ENCODE measurements around the gene ZNF483. TPM values are rescaled to one million over a fixed set of nuclear protein-coding genes. Genes with fewer than 3 reads are reported as not detected.
A peak's percentile ranks its signal among the peaks of the same experiment; 100 is the strongest.
"Not testable (repeated sequence)": the region's sequence is repeated elsewhere in the genome, so short reads cannot be mapped to it uniquely, and the experiment has no call there.

The ZNF483 gene
- total RNA-seq, 1 experiment from 2014 or later: 1.3 TPM

DNA sequence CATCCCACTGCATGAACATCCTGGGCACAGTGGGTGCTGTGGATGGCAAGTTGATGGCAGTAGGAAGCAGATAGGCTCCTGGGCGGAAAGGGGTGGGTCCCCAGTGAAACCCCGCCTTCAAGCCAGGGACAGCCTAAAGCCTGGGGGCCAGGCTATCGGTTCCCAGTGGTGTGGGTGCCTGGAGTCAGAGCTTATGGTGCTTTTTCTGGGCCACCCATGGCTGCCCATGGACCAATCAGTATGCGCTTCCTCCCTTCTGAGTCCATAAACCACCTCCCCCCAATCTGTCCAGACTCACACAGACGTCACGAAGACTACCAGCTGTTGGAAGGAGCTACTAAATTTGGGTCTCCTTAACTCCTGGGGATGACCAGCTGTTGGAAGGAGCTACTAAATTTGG is 23.3 kb upstream of the ZNF483 start:
- Mint-ChIP-seq H3K9me3 (ENCODE audit: unreplicated experiment) (no peaks in the 10 kb centered on the region), H3K36me3 (ENCODE audit: insufficient read depth, unreplicated experiment) (no peaks in the 10 kb centered on the region), H3K27me3 (ENCODE audit: insufficient read depth, unreplicated experiment) (no peaks in the 10 kb centered on the region), H3K27ac (ENCODE audit: low read depth, unreplicated experiment) (no peak overlapping the region), H3K4me3 (ENCODE audit: unreplicated experiment) (no peak overlapping the region), H3K4me1 (ENCODE audit: insufficient read depth, unreplicated experiment) (no peaks in the 10 kb centered on the region)
- no TSS peak for BruUV-seq (replicated peaks)
- CTCF ChIA-PET: no interaction called here
- no peak for DNase-seq (ENCODE audit: unreplicated experiment)
- intact Hi-C loops (cut with micrococcal nuclease): no loop called here
- no peak for TF ChIP-seq CTCF (IDR thresholded peaks at IDR 0.05; ENCODE audit: unreplicated experiment)
- POLR2A ChIA-PET: interaction anchor here (0.7 to 1.4 kb wide), 2 partner anchors 17 to 19 kb away, joined by 4 read pairs; no protein-coding TSS in a partner anchor

DNA sequence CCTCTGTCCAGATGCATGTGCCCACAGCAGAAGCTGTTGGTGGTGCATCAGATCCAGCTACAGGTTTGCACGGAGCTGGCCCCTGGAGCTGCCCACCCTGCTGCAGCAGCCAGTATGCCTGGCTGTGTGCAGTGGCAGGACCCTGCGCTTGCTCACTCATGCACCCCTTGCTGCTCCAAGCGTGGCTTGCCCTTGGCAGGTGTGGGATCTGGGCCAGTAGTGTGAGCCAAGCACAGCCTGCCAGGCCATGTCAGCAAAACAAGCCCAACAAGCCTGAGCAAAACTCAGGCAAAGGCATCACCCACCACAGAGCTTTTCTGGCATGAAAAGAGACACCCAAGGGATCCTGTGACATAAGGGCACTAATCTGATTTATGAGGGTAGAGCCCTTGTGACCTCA is 22.5 kb upstream of the ZNF483 start:
- H3K27ac Mint-ChIP-seq (ENCODE audit: low read depth, unreplicated experiment): no peak overlapping the region
- H3K36me3 Mint-ChIP-seq (ENCODE audit: insufficient read depth, unreplicated experiment): no peaks in the 10 kb centered on the region
- no peak overlapping the region for H3K4me3 Mint-ChIP-seq (ENCODE audit: unreplicated experiment)
- H3K27me3 Mint-ChIP-seq (ENCODE audit: insufficient read depth, unreplicated experiment): no peaks in the 10 kb centered on the region
- ChIA-PET POLR2A (interaction anchor here (1.4 kb wide), 1 partner anchor 20 kb away, joined by 4 read pairs; no protein-coding TSS in a partner anchor), CTCF (interaction anchor here (0.7 kb wide), 1 partner anchor 27 kb away, joined by 5 read pairs; no protein-coding TSS in a partner anchor)
- no TSS peak for BruUV-seq (replicated peaks)
- DNase-seq (ENCODE audit: unreplicated experiment): no peak
- intact Hi-C loops (cut with micrococcal nuclease): no loop called here
- no peak for TF ChIP-seq CTCF (IDR thresholded peaks at IDR 0.05; ENCODE audit: unreplicated experiment)
- H3K9me3 Mint-ChIP-seq (ENCODE audit: unreplicated experiment): no peaks in the 10 kb centered on the region
- H3K4me1 Mint-ChIP-seq (ENCODE audit: insufficient read depth, unreplicated experiment): no peaks in the 10 kb centered on the region

- intact Hi-C loops (cut with micrococcal nuclease); H3K4me3 Mint-ChIP-seq (ENCODE audit: unreplicated experiment); DNase-seq (ENCODE audit: unreplicated experiment); POLR2A ChIA-PET; BruUV-seq (replicated peaks); CTCF ChIA-PET; H3K27ac Mint-ChIP-seq (ENCODE audit: low read depth, unreplicated experiment); H3K9me3 Mint-ChIP-seq (ENCODE audit: unreplicated experiment); H3K36me3 Mint-ChIP-seq (ENCODE audit: insufficient read depth, unreplicated experiment); H3K4me1 Mint-ChIP-seq (ENCODE audit: insufficient read depth, unreplicated experiment); H3K27me3 Mint-ChIP-seq (ENCODE audit: insufficient read depth, unreplicated experiment): not testable (repeated sequence)
Measured at GRCh38 chr9:111511581-111511980, 13.4 kb upstream of the ZNF483 start.

DNA sequence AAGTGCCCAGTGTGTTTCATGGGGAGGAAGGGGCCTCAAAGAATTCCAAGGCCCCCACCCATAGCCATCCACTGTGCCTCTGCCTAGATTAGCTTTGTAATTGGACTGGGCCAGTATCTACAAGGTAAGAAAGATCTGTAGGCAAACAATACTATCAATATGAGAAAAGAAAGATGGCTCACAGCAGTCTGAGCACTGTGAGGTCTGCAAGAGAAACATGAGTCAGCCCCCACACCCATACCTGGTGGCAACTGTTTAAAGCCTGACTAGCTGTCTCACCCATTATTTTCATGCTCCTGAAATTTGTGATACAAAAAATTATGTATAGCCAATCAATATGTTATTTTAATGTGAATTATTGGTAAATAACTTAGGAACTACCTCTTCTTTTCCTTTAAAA is 10.0 kb upstream of the ZNF483 start:
- BruUV-seq (replicated peaks): no TSS peak
- H3K9me3 Mint-ChIP-seq (ENCODE audit: unreplicated experiment): peaks cover 5% of the 10 kb centered on the region
- DNase-seq (ENCODE audit: unreplicated experiment): no peak
- H3K27me3 Mint-ChIP-seq (ENCODE audit: insufficient read depth, unreplicated experiment): no peaks in the 10 kb centered on the region
- H3K4me1 Mint-ChIP-seq (ENCODE audit: insufficient read depth, unreplicated experiment): no peaks in the 10 kb centered on the region
- TF ChIP-seq CTCF (IDR thresholded peaks at IDR 0.05; ENCODE audit: unreplicated experiment): no peak
- POLR2A ChIA-PET: interaction anchor here (0.7 to 2.2 kb wide), 3 partner anchors 10 to 292 kb away, joined by 3 to 6 read pairs (median 3); partner anchors contain the start of gene ZNF483
- CTCF ChIA-PET: no interaction called here
- H3K27ac Mint-ChIP-seq (ENCODE audit: low read depth, unreplicated experiment): no peak overlapping the region
- no peak overlapping the region for H3K4me3 Mint-ChIP-seq (ENCODE audit: unreplicated experiment)
- H3K36me3 Mint-ChIP-seq (ENCODE audit: insufficient read depth, unreplicated experiment): no peaks in the 10 kb centered on the region
- intact Hi-C loops (cut with micrococcal nuclease): no loop called here

DNA sequence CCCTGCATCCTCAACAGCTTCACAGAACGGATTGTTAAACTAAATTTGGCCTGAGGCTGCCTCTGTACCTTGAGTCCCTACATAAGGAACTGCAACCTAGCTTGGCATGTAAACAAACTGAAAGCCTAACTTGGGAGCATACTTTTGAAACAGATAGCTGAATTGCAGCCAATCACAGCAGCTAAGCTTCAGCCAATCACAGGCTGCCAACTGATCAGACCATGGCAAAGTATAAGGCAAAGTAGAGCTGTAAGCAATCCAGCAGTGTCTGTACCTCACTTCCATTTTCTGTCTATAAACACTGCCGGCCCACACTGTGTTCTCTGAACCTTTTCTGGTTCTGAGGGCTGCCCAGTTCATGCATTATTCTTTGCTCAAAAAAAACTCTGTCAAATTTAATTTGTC is 8.9 kb upstream of the ZNF483 start:
- H3K4me3 Mint-ChIP-seq (ENCODE audit: unreplicated experiment): no peak overlapping the region
- H3K36me3 Mint-ChIP-seq (ENCODE audit: insufficient read depth, unreplicated experiment): no peaks in the 10 kb centered on the region
- H3K27ac Mint-ChIP-seq (ENCODE audit: low read depth, unreplicated experiment): no peak overlapping the region
- ChIA-PET POLR2A (interaction anchor here (0.7 to 1.6 kb wide), 2 partner anchors 9 to 32 kb away, joined by 3 to 13 read pairs; partner anchors contain the start of genes ECPAS and ZNF483), CTCF (interaction anchor here (0.6 kb wide), 1 partner anchor 1303 kb away, joined by 3 read pairs; no protein-coding TSS in a partner anchor)
- H3K9me3 Mint-ChIP-seq (ENCODE audit: unreplicated experiment): peaks cover 5% of the 10 kb centered on the region
- BruUV-seq (replicated peaks): no TSS peak
- DNase-seq (ENCODE audit: unreplicated experiment): peak; percentile 25
- TF ChIP-seq CTCF (IDR thresholded peaks at IDR 0.05; ENCODE audit: unreplicated experiment): no peak
- H3K4me1 Mint-ChIP-seq (ENCODE audit: insufficient read depth, unreplicated experiment): no peaks in the 10 kb centered on the region
- H3K27me3 Mint-ChIP-seq (ENCODE audit: insufficient read depth, unreplicated experiment): no peaks in the 10 kb centered on the region
- intact Hi-C loops (cut with micrococcal nuclease): no loop called here

All from MCF 10A (cell line).